Stimulated activated CD8-positive, alpha-beta memory T cell treated with anti-CD3 and anti-CD28 coated beads, Interleukin-12 subunit alpha, Interleukin-12 subunit beta, amount 100 ng/mL, for 24 hours (primary cell): ENCODE results near the gene KIAA1217.
"Not testable (repeated sequence)": the region's sequence is repeated elsewhere in the genome, so short reads cannot be mapped to it uniquely, and the experiment has no call there.

Source experiments
- DNase-seq: peaks from one replicate; pipeline ENCODE4 v3.0.0-alpha.2; 2020; ENCODE audit errors: extremely low read depth

Gene KIAA1217

DNA sequence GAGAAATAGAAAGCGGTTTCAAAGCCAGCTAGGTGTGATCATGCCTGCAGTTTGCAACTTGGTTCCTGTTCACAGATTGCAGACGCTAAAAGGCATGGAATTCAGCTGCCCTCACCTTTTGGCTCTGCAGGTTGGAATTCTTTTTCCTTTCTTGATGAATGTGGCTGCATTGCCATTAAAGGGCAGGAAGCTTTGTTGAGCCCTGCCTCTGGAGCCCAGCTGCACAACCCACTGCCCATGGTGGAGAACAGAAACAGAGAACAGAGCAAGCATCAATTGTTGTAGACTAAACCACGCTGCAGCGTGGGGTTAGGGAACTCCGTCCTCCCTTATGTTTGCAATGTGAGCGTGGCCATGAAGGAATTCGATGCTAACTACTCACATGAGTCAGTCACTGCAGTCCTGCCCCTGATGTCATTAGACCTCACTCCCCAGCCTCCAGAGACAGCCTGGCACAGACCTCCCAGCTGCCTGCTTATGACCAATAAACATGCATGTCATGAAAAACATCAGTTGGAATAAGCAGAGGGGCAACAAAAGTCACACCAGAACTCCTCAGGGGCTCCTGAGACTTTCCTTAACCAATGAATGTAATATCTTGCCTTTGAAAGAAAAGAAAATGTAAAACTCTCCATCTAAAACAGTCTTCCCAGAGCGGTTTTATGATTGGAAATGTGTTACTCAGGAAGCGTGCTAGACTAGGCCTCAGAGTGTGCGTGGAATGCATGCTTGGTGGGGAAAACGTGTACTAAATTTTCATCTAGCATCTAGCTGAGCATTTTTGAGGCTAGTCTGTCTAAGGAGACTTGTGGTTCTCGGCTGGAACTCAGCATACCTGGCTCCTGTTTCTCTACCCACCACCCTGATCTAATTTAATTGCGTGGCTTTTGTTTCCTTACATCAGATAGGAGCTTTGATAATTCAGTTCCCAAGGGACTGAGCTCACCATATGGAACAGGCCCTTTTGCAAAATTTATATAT is 232.2 kb downstream of the KIAA1217 start:
- DNase-seq = no peak

DNA sequence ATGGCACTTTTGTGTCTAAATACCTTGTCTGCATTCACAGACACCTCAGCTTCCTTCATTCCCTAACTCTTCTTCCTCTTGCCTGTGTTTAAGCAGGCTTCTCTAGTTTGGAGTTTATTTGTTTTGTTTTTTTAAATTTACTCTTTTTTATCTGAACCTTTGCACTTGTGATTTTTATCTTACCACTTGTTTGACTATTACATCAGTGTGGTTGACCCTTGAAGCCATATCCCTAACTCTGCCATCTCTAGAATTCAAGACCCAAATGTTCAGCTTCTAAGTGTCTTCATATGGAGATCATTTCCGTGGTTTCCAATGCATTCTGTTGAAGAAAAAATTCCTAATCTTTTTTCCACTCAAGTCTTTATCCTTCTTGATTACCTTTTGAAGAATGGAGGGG is 233.3 kb downstream of the KIAA1217 start:
- no peak for DNase-seq

DNA sequence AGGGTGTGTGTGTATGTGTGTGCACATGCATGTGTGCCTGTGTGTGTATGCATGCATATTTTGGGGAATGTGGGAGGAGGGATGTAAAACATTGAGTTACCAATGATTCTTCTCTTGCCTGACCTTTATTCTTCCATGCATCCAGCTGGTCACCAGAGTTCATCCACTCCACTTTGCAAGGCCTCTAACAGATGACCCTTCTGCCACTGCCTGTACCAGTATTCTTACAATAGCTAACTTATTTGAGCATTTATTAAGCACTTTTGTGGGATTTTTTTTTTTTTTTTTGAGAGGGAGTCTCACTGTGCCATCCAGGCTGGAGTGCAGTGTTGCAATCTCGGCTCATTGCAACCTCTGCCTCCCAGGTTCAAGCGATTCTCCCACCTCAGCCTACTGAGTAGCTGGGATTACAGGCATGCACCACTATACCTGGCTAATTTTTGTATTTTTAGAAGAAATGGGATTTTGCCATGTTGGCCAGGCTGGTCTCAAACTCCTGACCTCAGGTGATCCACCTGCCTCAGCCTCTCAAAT is 233.8 kb downstream of the KIAA1217 start:
- DNase-seq = not testable (repeated sequence)

DNA sequence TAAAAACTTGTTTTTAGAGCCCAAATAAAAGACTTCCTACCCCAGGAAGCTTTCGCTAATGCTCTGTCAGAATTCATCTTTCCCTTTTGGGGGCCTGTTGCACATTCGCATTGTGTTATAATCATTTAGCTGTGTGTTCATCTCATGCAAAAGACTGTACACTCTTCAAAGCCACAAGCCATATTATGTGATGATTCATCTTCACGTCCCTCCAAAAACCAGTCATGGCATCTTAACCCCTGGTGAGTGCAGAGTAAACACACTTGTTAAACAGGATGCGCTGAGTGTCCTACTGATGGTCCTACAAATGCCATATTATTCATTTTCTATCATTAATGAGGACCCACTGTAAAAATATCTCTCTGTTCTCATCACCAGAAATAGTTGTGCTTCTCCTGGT is 235.4 kb downstream of the KIAA1217 start:
- no peak for DNase-seq

DNA sequence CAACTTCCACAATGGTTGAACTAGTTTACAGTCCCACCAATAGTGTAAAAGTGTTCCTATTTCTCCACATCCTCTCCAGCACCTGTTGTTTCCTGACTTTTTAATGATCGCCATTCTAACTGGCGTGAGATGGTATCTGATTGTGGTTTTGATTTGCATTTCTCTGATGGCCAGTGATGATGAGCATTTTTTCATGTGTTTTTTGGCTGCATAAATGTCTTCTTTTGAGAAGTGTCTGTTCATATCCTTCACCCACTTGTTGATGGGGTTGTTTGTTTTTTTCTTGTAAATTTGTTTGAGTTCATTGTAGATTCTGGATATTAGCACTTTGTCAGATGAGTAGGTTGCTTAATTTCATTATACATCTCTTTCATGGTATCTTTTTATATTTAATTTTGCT is 237.0 kb downstream of the KIAA1217 start:
- DNase-seq = not testable (repeated sequence)

DNA sequence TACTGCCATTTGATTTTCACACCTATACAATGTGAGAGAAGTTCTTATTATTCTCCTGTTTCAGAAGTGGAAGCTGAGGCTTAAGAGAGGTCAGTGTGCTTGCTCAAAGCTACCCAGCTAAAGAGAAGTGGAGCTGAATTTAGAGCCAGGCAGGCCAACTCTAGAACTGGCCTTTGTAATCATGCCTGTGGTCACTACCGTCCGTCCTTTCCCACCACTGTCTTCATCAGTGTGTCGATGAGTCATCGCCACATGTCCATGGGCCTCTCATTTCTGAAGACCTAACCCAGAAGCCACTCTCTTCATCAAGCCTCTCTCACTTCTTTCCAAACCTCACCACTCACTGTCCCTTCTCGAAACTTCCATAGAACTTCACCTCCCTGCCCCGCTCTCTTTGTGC is 237.8 kb downstream of the KIAA1217 start:
- DNase-seq = no peak

DNA sequence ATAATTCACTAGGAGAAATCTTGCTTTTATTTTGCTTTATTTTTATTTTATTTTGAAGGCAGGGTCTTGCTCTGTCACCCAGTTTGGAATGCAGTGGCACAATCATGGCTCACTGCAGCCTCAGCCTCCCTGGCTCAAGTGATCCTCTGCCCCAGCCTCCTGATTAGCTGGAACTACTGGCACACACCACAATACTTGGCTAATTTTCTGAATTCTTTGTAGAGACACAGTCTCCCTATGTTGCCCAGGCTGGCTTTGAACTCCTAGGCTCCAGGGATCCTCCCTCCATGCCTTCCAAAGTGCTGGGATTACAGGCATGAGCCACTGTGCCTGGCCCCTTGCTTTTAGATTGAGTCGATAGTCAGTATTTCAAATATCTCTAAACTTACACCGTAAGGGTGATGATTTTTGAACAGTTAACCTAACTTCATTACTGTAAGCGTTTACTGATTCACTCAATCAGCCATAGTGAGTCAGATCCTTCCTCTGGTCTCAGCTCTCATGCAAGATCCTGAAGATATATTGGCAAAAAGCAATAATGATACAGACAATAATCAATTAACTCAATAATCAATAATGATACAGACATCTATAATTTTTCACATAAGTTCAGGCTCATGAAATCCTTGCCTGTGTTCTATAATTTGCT is 239.5 kb downstream of the KIAA1217 start:
- no peak for DNase-seq

DNA sequence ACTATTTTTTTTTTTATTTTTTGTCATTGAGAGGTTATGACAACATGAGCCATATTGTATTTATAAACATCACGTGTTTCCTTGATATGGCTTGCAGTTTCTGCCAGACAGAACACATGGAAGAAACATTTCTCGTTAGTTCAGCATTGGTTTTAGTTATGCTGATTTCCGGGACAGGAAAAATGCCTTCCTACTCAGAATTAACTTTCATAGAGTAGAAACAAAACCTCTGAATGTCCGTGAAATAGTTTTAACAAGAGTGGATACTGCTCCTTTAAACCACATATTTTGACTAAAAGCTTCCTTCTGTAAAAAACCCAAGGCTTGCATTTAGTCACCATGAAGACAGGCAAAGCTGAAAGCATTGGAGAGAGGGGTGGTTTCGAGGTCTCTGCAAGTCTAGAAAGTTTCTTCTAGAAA is 240.4 kb downstream of the KIAA1217 start:
- DNase-seq = no peak

DNA sequence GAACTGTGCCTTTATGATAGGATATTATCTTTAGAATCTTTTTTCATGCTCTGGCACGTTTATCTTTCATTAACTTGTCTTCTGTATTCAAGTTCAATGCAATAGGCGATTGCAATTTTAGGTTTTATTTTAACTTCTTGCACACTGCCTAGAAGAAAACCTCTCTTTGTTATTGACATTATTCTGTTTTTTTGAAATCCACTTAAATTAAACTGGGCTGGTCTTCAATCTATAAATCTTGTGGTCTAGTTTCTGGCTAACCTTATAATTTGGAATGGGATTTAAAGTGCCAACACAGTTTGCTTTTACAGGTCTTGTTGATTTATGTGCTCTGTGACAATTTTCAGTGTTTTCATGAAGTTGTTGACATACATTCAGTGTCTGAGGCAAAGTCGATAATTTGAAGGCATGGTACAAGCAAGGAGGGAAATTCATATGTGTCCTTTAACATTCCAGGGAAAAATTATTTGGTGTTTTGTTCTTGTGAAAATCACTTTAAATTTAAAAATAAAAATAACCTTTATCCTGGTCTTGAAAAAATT is 240.9 kb downstream of the KIAA1217 start:
- no peak for DNase-seq

DNA sequence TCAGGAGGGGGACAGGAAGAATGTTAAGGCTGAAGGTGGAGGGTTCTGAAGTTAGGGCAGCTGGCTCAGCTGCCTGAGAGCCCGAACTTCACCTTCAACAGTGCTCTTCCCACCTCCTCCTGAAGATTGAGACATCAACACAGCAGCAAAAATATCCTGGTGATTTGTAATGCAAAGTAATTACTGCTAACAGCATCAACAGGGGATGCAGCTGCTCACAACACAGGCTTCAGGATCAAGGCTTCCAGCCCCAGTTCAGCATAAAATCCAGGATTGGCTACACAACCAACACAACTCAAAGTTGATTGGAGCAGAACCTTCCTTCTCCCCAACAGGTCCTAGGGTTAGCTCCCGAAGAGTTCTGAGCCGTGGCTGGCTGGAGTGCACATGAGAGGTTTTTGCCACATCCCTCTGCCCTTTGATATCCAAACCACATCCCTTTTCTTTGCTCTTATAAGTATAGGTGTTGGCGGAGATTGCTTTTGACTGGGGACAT is 242.4 kb downstream of the KIAA1217 start:
- DNase-seq = no peak

DNA sequence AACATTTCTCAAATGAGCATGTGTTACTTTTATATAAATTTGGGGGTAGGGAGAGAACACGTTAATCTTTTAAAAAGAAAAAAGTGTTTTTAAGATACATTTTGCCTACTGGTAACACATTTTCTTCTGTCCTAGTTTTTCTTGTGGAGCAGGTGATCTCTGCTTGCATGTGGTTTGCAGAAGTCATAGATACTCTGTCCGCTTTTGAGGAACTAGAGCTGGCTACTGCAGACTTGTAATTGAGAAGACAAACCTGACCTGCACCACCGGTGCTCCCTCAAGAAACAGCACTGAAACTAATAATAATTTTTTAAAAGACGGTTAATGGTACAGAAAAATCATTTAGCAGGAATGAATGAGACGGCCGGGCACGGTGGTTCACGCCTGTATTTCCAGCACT is 243.1 kb downstream of the KIAA1217 start:
- DNase-seq = no peak

DNA sequence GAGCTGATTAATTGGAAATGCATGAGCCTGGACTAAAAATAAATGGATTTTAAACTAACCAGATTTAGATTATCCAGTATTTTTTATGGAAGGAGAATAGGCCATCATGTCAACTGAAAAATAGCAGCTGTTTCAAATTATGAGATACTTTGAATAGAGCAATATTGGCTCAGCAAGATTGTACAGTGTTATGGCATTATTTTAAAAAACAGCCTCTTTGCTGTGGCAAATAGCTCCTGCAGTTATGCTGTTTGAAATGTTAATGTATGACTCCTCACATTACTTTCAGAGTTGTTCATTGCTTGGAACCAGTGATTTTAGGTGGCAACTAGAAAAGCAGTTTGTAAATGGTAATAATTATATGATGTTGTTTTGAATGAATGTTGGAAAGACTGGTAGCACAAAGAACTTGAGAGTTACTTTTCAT is 244.5 kb downstream of the KIAA1217 start:
- DNase-seq = no peak

DNA sequence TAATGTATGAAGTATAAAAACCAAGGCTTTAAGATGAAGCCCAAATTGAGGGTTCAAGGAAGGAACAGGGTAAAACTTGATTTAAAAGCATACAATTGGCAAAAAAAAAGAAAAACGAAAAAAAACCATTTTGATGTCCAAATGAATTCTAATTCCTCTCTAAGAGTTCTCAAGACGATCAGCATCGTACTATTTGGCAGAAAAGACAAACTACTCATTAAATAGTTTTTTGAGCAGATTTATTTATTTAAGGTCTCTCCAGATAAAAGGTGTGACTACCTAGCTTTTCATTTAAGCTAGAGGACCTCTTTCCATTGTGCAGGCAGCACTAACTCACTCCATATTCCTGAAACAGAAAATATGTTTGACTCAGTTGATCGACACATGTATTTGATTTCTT is 245.0 kb downstream of the KIAA1217 start:
- DNase-seq = no peak

DNA sequence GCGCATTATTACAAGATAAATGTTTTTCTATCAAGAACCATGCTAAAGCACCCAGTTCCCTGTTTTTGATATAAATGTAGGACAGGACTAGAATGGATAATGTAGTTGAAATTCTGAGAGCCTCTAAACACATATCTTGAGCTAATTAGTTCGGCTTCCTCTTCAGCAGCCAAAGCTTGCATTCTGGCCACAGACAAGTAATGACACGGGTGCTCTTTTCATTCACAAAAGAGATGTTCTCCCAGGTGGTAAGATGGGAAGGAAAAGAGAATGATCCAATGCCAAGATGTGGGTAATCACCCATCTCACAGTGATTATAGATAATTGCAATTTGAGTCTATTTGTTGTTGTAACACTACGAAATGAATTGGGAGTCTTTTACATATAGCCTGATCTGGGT is 246.5 kb downstream of the KIAA1217 start:
- DNase-seq = no peak

DNA sequence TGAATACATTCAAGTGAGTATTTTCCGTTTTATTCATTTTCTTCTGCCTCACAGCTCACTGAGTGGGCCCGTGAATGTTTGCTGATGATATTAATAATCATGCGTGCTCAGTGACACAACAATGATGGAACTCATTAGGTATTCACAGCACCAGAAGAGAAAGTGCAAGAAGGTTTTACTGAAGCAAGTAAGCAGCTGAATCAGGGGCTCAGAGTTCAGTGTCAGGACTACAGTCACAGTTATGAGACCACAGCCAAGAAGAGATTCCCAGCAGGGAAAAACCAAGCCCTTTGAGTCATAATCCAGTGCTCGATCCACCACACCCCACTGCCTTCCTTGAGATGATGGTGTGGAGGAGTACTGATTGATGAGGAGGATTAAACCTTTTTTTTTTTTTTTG is 247.4 kb downstream of the KIAA1217 start:
- DNase-seq = no peak

DNA sequence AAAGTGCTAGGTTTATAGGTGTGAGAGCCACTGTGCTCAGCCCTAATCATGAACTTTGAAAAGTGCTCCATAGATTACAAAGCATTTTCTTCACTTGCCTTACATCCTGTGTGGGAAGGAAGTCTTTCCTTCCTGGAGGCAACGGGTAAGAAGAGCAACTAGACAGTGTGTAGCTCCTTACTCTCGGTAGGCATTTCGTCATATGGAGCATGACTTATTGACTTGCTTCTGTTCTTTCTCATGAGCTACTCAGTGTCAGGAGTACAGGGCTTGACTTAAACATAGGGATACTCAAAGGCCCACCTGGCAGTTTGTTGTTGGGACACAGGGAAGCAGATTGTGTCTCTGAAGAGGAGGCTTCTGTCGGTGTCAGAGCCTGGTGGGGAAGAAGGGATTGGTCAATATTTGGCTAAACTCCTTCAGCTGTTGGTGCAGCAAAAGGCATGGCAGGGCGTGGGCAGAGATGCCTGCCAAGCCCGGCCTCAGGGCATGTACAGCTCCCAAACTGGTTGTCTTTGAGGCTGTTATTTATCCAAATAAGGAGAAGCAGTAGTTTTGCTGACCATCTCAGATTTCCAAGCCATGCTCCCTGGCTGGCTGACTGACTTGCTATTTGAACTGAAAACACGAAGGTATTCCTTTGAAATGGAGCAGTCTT is 248.9 kb downstream of the KIAA1217 start:
- no peak for DNase-seq

DNA sequence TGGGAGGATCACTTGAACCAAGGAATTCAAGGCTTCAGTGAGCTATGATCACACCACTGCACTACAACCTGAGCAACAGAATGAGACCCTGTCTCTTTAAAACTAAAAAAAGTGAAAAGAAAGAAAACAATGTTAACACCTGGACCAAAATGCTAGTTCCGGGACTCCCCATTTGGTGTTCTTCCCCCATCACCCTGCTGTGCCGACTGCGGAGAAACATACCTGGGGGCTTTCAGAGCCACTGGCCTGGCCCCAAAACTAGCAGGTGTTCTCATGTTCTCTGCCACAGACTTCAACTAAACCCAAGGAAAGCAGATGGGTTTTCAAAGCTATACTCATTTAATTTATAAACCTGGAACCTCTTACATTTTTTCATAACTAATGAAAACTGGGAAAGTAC is 250.9 kb downstream of the KIAA1217 start:
- DNase-seq = no peak

DNA sequence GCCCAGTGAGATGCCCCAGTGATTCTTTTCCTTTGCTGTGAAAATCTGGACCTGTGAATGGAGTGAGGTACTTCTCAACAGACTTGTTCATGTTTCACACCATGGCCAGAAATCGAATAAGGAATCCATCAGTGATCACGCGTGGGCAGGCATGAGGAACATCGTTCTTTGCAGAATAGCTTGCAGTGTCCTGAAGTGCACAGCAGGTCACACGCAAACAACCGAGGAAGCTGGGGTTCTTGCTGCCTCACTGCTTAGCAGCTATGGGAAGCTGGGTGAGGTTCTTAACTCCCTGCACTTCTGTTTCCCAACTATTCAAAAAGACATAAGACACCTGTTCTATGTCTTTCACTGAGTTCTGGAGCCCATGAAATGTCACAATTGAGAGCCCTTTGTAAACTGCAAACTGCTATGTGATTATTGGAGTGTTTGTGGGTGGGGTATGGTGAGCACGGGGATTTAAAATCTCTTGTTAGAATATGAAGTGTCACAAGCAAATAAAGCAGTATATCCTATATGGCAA is 253.4 kb downstream of the KIAA1217 start:
- DNase-seq = no peak

DNA sequence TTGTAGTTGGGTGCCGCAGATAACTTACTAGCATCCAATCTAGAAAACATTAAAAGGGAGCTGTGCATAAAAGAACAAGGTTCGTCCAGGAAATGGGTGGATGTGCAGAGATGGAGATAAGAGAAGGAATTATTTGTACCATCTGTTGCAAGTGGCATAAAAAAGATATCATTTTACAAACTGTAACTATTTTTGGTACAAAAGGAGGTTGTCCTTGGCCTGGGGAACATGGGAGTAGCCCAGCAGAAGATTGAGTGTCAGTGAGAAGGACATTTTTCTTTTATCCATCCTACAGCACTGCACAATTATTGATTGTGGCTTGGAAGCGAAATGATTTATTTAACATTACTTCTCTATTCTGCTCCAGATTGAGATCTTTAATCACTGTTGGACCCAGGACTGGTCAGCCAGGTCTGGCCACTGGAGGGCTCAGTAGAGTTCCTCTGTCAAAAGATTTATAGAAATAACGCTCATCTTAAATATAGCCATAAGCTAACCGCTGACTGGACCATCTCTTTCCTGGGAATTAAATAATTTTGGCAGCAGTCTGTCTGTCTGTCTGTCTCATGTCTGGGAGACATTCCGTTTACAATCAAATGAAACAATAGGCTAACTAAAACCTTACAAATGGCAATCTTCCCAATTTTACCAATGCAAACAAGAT is 254.1 kb downstream of the KIAA1217 start:
- DNase-seq = no peak

DNA sequence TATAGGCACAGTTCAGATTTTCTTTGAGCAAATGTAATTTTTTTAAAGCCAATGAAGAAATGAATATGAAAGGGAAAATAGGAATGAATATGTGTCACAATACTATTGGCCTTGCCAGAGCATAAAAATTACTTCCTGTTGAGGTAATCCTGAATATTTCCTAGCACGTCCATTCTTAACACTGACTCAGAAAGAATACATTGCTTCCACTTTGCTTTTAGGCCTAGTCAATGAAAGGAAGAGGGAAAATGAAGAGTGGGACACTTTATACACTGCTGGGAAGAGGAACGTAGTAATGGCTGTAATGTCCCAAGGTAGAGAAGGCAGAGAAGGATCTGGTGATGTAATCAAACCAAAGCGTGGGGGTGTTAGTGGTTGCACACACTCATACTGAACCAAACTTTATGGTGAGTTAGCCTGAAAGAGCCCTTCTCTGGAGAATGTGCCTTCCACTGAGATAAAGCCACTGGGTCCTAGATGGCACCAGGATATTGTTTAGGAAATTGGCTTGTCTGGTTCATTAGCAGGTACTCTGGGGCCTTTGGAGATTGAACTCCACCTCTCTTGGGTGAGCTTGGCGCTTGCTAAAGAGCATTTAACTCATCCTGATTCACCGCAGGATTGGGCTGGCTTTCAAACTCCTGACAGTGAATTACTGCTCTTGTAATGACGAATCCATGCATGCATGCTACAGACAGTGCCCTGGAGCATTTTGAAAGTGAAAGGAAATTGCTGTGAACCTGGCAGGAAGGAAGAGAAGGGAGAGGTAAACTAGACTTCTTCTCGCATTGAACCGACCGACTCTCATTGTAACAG is 254.9 kb downstream of the KIAA1217 start:
- no peak for DNase-seq
